SK-N-SH treated with all-trans-retinoic acid at 6 μM for 48 hours (cell line): ENCODE data around the gene ADD1.

ENCODE experiments used
- ATAC-seq: fragments of 200-7000 bp; cut with Tn5 transposase; 3 replicates; pipeline ENCODE4 v1.9.1; 2020; ENCODE audit warnings: mild to moderate bottlenecking, moderate library complexity
- ARNTL ChIP-seq: fragments of 450-650 bp; formaldehyde crosslinking; IDR thresholded peaks from 2 replicates; pipeline ENCODE4 v1.5.0; 2020; ENCODE audit warnings: low read depth, mild to moderate bottlenecking, moderate library complexity, borderline replicate concordance
- BACH2 ChIP-seq: fragments of 250-450 bp; sonication (Bioruptor Pico); IDR thresholded peaks from 2 replicates; pipeline ENCODE4 v1.9.0; 2021; ENCODE audit warnings: mild to moderate bottlenecking, borderline replicate concordance
- CSDC2 ChIP-seq: fragments of 250-450 bp; sonication (Bioruptor Pico); IDR thresholded peaks from 2 replicates; pipeline ENCODE4 v1.5.0; 2020; ENCODE audit warnings: mild to moderate bottlenecking, moderate library complexity
- ESRRG ChIP-seq: fragments of 250-450 bp; sonication (Bioruptor Pico); IDR thresholded peaks from 2 replicates; pipeline ENCODE4 v1.6.1; 2021; ENCODE audit warnings: mild to moderate bottlenecking
- GLIS3 ChIP-seq: fragments of 250-450 bp; sonication (Bioruptor Pico); IDR thresholded peaks from 2 replicates; pipeline ENCODE4 v1.5.0; 2020; ENCODE audit warnings: mild to moderate bottlenecking, moderate library complexity
- ISL1 ChIP-seq: fragments of 250-450 bp; sonication (Bioruptor Pico); IDR thresholded peaks from 2 replicates; pipeline ENCODE4 v2.1.2; 2022; ENCODE audit warnings: mild to moderate bottlenecking, moderate library complexity
- PPARA ChIP-seq: fragments of 250-450 bp; sonication (Bioruptor Pico); IDR thresholded peaks from 2 replicates; pipeline ENCODE4 v1.5.0; 2020; ENCODE audit warnings: mild to moderate bottlenecking, borderline replicate concordance
- RARB ChIP-seq: fragments of 250-450 bp; sonication (Bioruptor Pico); IDR thresholded peaks from 2 replicates; pipeline ENCODE4 v1.8.0; 2021; ENCODE audit warnings: mild to moderate bottlenecking, moderate library complexity
- SNAI2 ChIP-seq: fragments of 250-450 bp; sonication (Bioruptor Pico); IDR thresholded peaks from 2 replicates; pipeline ENCODE4 v1.5.0; 2020; ENCODE audit warnings: mild to moderate bottlenecking, moderate library complexity
- TCF4 ChIP-seq: fragments of 250-450 bp; sonication (Bioruptor Pico); IDR thresholded peaks from 2 replicates; pipeline ENCODE4 v1.8.0; 2021; ENCODE audit warnings: mild to moderate bottlenecking, moderate library complexity, borderline replicate concordance
- TOX ChIP-seq: fragments of 250-450 bp; sonication (Bioruptor Pico); IDR thresholded peaks from 2 replicates; pipeline ENCODE4 v1.8.0; 2021; ENCODE audit warnings: mild to moderate bottlenecking, moderate library complexity, borderline replicate concordance
- ZC3H10 ChIP-seq: fragments of 250-450 bp; sonication (Bioruptor Pico); IDR thresholded peaks from 2 replicates; pipeline ENCODE4 v1.5.1; 2021; ENCODE audit warnings: mild to moderate bottlenecking, moderate library complexity
- ZFP3 ChIP-seq: fragments of 250-450 bp; sonication (Bioruptor Pico); IDR thresholded peaks from 2 replicates; pipeline ENCODE4 v1.5.0; 2020; ENCODE audit warnings: mild to moderate bottlenecking, moderate library complexity
- ZFP30 ChIP-seq: fragments of 450-650 bp; formaldehyde crosslinking; IDR thresholded peaks from 2 replicates; pipeline ENCODE4 v1.5.0; 2022; ENCODE audit warnings: mild to moderate bottlenecking, moderate library complexity
- ZNF70 ChIP-seq: fragments of 450-650 bp; formaldehyde crosslinking; IDR thresholded peaks from 2 replicates; pipeline ENCODE4 v1.5.0; 2020; ENCODE audit warnings: mild to moderate bottlenecking, moderate library complexity
- ZNF8 ChIP-seq: fragments of 450-650 bp; formaldehyde crosslinking; IDR thresholded peaks from 2 replicates; pipeline ENCODE4 v1.5.0; 2020; ENCODE audit warnings: mild to moderate bottlenecking, moderate library complexity
- TF ChIP-seq, protein P1 (sequence below): fragments of 250-450 bp; sonication (Bioruptor Pico); IDR thresholded peaks from 2 replicates; pipeline ENCODE4 v1.5.1; 2020; ENCODE audit warnings: low read depth, mild to moderate bottlenecking, moderate library complexity
- TF ChIP-seq, protein P2 (sequence below): fragments of 250-450 bp; sonication (Bioruptor Pico); IDR thresholded peaks from 2 replicates; pipeline ENCODE4 v1.5.0; 2020; ENCODE audit warnings: mild to moderate bottlenecking, moderate library complexity
- TF ChIP-seq, protein P3 (sequence below): fragments of 250-450 bp; sonication (Bioruptor Pico); IDR thresholded peaks from 2 replicates; pipeline ENCODE4 v1.8.0; 2021; ENCODE audit warnings: low read depth, mild to moderate bottlenecking, moderate library complexity, borderline replicate concordance
- TF ChIP-seq, protein P4 (sequence below): fragments of 250-450 bp; sonication (Bioruptor Pico); IDR thresholded peaks from 2 replicates; pipeline ENCODE4 v1.8.0; 2020; ENCODE audit warnings: mild to moderate bottlenecking, moderate library complexity, borderline replicate concordance
- TF ChIP-seq, protein P5 (sequence below): fragments of 250-450 bp; sonication (Bioruptor Pico); IDR thresholded peaks from 2 replicates; pipeline ENCODE4 v1.5.1; 2021; ENCODE audit warnings: mild to moderate bottlenecking, moderate library complexity

ADD1 gene

DNA sequence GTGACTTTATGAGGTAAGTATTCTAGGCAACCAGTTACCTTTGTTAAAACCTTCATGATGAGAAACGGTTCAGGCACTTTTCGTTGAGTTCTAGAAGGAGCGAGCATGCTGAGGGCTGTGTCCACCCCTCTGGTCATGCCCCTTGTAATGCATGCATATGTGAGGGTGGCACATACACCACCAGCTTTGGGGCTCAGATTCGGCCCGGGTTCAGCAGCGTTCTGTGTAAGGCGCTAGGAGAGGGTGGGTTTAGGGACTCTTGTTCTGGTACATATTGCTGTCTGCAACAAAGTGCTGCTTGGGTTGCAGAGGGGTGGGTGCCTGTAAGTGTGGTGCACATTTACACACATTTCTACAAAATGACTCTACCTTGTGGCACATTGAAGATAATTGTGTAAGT, 65.0 kb downstream of the ADD1 start:
- TF ChIP-seq TCF4 (CRISPR knock-in tag) (no peak), BACH2 (CRISPR knock-in tag) (no peak), RARB (no peak), ARNTL (CRISPR knock-in tag) (no peak), SNAI2 (CRISPR knock-in tag) (no peak), TOX (CRISPR knock-in tag) (no peak), ZC3H10 (no peak), ZNF70 (CRISPR knock-in tag) (no peak), ISL1 (CRISPR knock-in tag) (no peak), ZNF8 (CRISPR knock-in tag) (no peak), GLIS3 (CRISPR knock-in tag) (no peak)
- TF ChIP-seq, protein P1, sequence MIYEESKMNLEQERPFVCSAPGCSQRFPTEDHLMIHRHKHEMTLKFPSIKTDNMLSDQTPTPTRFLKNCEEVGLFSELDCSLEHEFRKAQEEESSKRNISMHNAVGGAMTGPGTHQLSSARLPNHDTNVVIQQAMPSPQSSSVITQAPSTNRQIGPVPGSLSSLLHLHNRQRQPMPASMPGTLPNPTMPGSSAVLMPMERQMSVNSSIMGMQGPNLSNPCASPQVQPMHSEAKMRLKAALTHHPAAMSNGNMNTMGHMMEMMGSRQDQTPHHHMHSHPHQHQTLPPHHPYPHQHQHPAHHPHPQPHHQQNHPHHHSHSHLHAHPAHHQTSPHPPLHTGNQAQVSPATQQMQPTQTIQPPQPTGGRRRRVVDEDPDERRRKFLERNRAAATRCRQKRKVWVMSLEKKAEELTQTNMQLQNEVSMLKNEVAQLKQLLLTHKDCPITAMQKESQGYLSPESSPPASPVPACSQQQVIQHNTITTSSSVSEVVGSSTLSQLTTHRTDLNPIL (CRISPR knock-in tag) = no peak
- TF ChIP-seq, protein P2, sequence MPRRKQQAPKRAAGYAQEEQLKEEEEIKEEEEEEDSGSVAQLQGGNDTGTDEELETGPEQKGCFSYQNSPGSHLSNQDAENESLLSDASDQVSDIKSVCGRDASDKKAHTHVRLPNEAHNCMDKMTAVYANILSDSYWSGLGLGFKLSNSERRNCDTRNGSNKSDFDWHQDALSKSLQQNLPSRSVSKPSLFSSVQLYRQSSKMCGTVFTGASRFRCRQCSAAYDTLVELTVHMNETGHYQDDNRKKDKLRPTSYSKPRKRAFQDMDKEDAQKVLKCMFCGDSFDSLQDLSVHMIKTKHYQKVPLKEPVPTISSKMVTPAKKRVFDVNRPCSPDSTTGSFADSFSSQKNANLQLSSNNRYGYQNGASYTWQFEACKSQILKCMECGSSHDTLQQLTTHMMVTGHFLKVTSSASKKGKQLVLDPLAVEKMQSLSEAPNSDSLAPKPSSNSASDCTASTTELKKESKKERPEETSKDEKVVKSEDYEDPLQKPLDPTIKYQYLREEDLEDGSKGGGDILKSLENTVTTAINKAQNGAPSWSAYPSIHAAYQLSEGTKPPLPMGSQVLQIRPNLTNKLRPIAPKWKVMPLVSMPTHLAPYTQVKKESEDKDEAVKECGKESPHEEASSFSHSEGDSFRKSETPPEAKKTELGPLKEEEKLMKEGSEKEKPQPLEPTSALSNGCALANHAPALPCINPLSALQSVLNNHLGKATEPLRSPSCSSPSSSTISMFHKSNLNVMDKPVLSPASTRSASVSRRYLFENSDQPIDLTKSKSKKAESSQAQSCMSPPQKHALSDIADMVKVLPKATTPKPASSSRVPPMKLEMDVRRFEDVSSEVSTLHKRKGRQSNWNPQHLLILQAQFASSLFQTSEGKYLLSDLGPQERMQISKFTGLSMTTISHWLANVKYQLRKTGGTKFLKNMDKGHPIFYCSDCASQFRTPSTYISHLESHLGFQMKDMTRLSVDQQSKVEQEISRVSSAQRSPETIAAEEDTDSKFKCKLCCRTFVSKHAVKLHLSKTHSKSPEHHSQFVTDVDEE (CRISPR knock-in tag) = no peak
- TF ChIP-seq, protein P3, sequence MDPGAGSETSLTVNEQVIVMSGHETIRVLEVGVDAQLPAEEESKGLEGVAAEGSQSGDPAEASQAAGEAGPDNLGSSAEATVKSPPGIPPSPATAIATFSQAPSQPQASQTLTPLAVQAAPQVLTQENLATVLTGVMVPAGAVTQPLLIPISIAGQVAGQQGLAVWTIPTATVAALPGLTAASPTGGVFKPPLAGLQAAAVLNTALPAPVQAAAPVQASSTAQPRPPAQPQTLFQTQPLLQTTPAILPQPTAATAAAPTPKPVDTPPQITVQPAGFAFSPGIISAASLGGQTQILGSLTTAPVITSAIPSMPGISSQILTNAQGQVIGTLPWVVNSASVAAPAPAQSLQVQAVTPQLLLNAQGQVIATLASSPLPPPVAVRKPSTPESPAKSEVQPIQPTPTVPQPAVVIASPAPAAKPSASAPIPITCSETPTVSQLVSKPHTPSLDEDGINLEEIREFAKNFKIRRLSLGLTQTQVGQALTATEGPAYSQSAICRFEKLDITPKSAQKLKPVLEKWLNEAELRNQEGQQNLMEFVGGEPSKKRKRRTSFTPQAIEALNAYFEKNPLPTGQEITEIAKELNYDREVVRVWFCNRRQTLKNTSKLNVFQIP = no peak
- TF ChIP-seq, protein P4, sequence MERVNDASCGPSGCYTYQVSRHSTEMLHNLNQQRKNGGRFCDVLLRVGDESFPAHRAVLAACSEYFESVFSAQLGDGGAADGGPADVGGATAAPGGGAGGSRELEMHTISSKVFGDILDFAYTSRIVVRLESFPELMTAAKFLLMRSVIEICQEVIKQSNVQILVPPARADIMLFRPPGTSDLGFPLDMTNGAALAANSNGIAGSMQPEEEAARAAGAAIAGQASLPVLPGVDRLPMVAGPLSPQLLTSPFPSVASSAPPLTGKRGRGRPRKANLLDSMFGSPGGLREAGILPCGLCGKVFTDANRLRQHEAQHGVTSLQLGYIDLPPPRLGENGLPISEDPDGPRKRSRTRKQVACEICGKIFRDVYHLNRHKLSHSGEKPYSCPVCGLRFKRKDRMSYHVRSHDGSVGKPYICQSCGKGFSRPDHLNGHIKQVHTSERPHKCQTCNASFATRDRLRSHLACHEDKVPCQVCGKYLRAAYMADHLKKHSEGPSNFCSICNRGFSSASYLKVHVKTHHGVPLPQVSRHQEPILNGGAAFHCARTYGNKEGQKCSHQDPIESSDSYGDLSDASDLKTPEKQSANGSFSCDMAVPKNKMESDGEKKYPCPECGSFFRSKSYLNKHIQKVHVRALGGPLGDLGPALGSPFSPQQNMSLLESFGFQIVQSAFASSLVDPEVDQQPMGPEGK (CRISPR knock-in tag) = no peak
- ATAC-seq = no peak

DNA sequence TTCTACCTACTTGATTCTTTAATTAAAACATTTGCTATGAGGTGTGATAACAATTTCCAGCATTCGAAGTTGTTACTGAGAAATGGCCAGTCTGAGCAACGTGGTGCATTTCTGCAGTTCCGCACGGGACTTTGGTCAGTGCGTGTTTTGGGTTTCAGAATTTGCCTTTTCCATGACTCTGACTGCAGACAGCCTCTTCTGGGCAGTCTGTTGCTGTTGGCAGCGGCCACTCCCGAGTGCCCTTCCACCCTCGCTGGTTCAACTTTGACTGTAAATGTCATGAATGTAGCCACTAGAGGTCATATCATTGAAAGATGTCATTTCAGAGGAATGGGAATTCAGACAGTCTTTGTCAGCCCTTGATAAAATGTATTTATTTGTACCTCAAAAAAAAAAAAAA, 65.9 kb downstream of the ADD1 start:
- TF ChIP-seq ZNF70 (CRISPR knock-in tag) (no peak), ZNF8 (CRISPR knock-in tag) (no peak), ZC3H10 (no peak), CSDC2 (CRISPR knock-in tag) (no peak), GLIS3 (CRISPR knock-in tag) (no peak), ESRRG (CRISPR knock-in tag) (no peak), BACH2 (CRISPR knock-in tag) (no peak), ZFP30 (no peak), ZFP3 (CRISPR knock-in tag) (no peak), SNAI2 (CRISPR knock-in tag) (no peak)
- TF ChIP-seq, protein P3 = no peak
- ATAC-seq = no peak

DNA sequence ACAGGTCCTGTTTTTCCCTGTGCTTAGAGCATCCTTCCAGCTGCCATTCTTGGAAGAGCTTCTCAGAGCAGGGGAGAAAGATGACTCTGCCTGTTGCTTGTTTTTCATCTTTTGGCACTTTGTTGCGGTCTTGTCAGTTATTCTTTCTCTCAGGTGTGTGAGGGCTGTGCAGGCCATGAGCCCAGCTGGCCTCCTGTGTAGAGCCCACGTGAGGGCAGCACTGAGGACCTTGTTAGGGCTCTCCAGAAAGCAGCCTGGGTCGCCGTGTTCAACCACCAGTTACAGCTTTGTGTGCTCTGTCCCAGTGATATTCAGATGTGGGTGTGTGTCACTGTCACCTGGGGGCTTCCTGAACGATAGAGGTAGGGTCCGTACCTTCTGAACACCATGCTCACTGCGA, 66.8 kb downstream of the ADD1 start:
- ATAC-seq = no peak
- no peak for TF ChIP-seq RARB
- TF ChIP-seq, all 23 proteins: peak for 0

DNA sequence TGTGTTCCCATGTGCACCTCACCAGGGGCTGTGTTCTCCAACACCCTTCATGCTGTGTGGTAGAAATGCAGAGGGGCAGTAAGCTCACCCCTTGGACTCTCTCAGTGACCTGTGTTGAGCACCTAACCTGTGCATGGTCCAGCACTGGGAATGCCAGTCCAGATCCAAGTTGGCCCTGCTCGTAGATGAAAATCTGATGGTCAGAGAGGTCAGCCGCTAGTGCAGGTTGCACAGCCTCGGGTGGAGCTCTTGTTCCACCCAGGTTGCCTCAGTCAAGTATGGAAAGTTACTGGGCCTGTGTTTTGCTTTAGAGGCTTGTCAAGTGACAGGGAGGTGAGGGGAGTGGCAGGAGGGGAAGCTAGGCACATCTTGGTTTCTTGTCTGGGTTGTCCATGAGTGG, 68.2 kb downstream of the ADD1 start:
- no peak for ATAC-seq
- TF ChIP-seq ESRRG (CRISPR knock-in tag) (no peak), ARNTL (CRISPR knock-in tag) (no peak), PPARA (CRISPR knock-in tag) (no peak), ZNF70 (CRISPR knock-in tag) (no peak), TCF4 (CRISPR knock-in tag) (no peak), GLIS3 (CRISPR knock-in tag) (no peak), ISL1 (CRISPR knock-in tag) (no peak)
- TF ChIP-seq, protein P5, sequence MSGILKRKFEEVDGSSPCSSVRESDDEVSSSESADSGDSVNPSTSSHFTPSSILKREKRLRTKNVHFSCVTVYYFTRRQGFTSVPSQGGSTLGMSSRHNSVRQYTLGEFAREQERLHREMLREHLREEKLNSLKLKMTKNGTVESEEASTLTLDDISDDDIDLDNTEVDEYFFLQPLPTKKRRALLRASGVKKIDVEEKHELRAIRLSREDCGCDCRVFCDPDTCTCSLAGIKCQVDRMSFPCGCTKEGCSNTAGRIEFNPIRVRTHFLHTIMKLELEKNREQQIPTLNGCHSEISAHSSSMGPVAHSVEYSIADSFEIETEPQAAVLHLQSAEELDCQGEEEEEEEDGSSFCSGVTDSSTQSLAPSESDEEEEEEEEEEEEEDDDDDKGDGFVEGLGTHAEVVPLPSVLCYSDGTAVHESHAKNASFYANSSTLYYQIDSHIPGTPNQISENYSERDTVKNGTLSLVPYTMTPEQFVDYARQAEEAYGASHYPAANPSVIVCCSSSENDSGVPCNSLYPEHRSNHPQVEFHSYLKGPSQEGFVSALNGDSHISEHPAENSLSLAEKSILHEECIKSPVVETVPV (CRISPR knock-in tag) = no peak
- TF ChIP-seq, protein P4 (CRISPR knock-in tag) = no peak
